Panc1 (cell line): Measurements from ENCODE around the gene EPHB2.

ENCODE experiments used
- CTCF ChIP-seq: fragments of 450-650 bp; IDR thresholded peaks from 2 replicates; pipeline ENCODE4 v1.5.1; 2017; ENCODE audit warnings: mild to moderate bottlenecking
- POLR2AphosphoS5 ChIP-seq: IDR thresholded peaks from 2 replicates; pipeline ENCODE4 v1.6.1; 2012; ENCODE audit warnings: mild to moderate bottlenecking, low read depth, low read length, moderate library complexity
- SIN3A ChIP-seq: IDR thresholded peaks from 2 replicates; pipeline ENCODE4 v1.6.1; 2012; ENCODE audit warnings: low read depth, mild to moderate bottlenecking, low read length, moderate library complexity, borderline replicate concordance; ENCODE audit not compliant: insufficient read depth
- TCF7L2 ChIP-seq: IDR thresholded peaks from 2 replicates; pipeline ENCODE4 v1.6.1; 2011; ENCODE audit warnings: mild to moderate bottlenecking, low read depth, low read length, inconsistent platforms

- TF ChIP-seq CTCF (no peak), POLR2AphosphoS5 (no peak), TCF7L2 (no peak), SIN3A (no peak)
These were observed 87.4 kb downstream of the EPHB2 start for GRCh38 chr1:22798083-22798482.
